Stimulated activated CD8-positive, alpha-beta memory T cell treated with anti-CD3 and anti-CD28 coated beads, Interleukin-4, amount 100 ng/mL, for 1 hour (primary cell): ENCODE results near the gene INTS1.
"Not testable (repeated sequence)": the region's sequence is repeated elsewhere in the genome, so short reads cannot be mapped to it uniquely, and the experiment has no call there.

Experiments used
- DNase-seq, 2 donors: peaks; one replicate each; pipeline ENCODE4 v3.0.0-alpha.2; 2020; ENCODE audit warnings: low read depth in 2 of 2, low spot score in 1 of 2

Gene INTS1

GRCh38 chr7:1531979-1532455 lies 27.8 kb upstream of the INTS1 start:
- no peak for DNase-seq

DNA sequence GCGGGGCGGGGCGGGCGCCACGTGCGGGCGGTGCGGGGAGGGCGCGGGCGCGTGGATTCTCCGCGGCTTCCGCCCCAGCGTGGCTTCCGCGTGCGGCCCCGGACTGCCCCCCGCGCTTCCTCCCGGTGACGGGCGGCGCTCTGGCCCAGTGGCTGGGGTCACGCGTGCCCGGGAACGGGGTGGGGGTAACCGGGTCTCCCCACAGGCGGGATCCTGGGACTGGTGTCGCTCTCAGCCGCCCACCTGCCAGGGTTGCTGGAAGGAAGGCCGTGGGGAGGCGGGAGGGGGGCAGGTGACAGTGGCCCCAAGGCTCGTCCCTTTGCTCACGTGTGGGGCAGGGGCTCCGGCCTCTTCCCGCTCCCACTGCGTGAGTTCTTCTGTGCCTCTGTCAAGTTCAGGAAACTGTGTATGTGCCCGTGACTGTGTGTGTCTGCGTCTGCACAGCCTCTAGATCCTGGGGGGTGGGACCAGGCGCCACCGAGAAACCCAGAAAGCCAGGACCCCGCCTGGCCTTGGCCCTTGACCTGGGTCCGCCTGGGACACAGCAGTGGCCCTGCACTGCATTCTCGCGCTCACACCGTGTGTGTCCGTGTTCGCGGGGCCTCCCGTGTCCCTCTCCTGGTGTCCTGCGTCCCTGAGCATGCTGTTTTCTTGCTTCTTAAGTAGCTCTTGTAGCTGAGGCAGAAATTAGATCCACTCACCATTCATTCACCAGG lies 27.2 kb upstream of the INTS1 start:
- DNase-seq, result no peak

DNA sequence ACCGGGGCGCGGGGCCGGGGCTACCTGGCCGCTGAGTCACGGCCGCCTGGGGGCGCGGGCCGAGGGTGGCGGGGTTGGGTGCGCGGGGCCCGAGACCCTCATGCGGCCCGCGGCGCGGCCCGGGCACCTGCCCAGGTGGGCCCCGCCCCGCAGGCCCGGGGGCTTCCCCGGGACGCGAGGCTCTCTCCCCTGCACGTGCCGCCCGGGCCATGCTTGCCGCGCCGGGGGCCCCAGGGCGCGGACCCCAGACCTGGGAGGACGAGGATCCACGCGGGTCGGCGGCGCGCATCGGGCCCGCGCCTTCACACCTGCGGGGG lies 26.7 kb upstream of the INTS1 start:
- DNase-seq, result no peak

DNA sequence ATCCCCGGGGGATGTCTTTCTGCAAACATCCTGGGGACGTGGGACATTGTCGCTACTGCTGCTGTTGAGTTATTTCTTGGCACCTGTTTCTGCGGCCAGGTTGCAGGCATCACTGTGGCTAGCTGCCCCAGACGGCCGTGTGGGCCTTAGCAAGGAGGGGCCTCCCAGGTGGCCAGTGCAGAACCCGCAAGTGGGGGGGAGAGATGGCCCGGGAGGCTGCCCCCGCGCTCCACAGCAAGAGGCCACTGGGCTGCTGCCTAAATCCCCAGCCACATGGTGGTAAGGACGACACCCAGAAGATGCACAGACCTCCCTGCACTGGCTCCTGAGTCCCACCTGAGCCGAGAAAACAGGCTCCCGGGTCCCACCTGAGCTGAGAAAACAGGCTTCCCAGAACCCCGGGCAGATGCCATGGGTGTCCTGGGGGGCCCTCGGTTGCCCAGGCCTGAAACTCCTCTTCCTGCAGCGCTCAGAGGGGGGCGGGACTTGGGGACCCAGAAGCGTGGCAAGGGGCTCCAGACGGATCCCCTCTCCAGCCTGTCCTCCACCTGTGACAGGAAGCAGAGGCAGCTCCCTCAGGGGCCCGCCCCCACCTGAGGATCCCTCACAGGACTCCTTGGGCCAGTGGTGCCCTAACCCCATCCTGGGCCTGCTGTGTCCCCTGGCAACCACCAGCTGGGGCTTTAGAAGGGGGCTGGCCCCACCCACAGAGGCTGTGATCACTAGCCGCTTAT lies 25.4 kb upstream of the INTS1 start:
- DNase-seq, result no peak

DNA sequence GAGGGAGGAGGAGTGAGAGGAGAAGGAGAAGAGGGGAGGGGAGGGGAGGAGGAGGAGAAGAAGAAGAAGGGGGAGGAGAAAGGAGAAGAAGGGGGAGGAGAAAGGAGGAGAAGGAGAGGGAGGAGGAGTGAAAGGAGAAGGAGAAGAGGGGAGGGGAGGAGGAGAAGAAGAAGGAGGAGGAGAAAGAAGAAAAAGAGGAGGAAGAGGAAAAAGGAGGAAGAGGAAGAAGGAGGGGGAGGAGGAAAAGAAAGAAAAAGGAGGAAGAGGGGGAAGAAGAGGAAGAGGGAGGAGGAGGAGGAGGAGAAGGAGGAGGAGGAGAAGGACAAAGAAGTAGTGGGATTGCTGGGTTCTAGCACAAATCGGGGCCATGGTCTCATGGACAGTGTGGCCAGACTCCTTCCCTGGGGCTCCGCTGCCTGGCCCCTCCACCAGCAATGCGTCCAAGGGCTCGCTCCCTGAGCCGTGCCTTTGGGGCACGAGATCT lies 22.1 kb upstream of the INTS1 start:
- no peak for DNase-seq

DNA sequence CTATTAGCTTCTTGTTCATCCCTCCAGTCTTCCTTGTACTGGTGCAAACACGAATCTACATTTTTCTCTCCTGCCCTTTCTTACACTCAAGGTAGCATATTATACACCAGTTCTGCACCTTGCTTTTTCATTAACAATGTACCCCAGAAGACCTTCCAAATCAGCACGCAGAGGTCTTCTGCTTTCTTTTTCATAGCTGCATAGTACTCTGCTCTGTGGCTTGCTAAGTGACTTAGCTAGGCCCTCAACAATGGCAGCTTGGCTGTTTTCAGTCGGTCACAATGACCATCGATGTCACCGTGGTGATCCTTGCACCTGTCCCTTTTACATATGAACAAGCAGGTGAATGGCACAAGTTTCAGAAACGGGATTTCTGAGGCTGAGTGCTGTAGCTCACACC lies 21.2 kb upstream of the INTS1 start:
- no peak for DNase-seq

DNA sequence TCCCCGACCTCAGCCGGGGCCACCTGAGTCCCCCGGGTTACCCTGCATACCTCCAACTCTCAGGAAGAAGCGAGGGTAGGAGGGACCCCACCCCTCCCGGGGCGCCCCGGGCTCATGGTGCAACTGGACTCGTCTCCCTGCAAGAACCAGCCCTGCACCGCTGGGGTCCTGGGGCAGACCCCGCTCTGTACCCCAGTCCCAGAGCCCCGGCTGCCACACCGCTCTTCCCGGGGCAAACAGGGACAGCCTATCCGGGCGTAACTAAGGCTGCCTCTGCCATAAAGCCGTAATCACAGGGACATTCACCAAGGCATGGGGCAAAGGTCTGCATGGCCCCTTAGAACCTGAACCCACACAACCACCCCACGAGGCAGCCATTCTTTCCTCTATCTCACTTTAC lies 19.7 kb upstream of the INTS1 start:
- DNase-seq, result no peak

GRCh38 chr7:1523208-1523607 lies 19.0 kb upstream of the INTS1 start:
- DNase-seq, result no peak

GRCh38 chr7:1521456-1521855 lies 17.3 kb upstream of the INTS1 start:
- no peak for DNase-seq

DNA sequence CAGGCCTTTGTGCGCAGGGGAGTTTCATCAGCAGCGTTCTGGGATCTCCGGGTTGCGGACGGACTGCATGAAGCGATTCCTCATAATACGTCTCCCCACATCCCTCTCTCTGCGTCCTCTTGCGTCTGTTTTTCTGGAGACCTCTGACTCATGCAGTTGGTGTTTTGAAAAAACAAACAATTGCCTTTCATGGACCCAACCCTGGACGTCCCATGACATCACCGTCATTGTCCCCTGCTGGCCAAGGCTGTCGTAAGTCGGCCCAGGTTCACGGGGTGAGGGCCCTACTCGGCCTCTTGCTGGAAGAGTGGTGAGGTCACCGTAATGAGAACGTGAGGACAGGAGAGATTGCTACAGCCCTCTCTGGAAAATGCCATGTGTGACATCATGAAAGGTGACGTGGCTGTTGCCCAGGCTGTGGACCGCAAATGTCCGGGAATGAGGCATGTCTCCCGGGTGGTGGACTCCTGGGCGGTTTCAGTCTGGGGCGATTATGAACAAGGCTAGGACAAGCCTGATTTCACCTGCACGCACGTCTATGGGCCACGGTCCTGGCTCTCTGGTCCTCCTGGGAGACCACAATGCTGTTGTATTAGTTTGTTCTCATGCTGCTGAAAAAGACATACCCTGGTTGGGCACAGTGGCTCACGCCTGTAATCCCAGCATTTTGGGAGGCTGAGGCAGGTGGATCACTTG lies 16.5 kb upstream of the INTS1 start:
- no peak for DNase-seq

GRCh38 chr7:1519322-1519922 lies 15.2 kb upstream of the INTS1 start:
- DNase-seq, result not testable (repeated sequence)

DNA sequence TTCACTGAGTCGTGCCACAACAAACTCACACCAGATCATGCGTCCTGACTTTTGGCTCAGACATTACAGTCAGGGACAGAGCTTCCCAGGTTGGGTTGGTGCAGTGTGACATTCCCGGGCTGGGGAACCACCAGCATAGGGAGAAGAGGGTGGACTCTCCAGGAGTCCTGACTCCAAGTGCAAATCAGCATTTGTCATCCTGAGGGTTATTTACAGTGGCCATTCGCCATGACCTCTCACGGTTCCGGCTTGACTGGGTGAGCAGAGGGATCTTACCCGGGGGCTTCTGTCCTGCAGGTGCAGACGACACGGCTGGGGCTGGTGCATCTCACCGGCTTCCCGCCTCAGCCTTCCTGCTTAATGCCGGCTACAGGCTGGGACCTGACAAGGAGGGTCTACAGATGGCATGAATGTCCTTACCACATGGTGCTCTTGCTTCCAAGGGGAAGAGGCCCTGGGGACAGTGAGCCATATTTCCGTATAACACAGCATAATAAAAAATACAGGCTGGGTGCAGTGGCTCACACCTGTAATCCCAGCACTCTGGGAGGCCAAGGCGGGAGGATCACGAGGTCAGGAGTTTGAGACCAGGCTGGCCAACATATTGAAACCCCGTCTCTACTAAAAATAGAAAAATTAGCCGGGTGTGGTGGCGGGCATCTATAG lies 12.5 kb upstream of the INTS1 start:
- DNase-seq, result no peak

- not testable (repeated sequence) for DNase-seq
Measured at GRCh38 chr7:1515509-1515967, 11.3 kb upstream of the INTS1 start.

- DNase-seq, result no peak
Measured at GRCh38 chr7:1514995-1515401, 10.8 kb upstream of the INTS1 start.

GRCh38 chr7:1514407-1514806 lies 10.2 kb upstream of the INTS1 start:
- DNase-seq, result no peak

- no peak for DNase-seq
Measured at GRCh38 chr7:1513657-1514095, 9.5 kb upstream of the INTS1 start.

DNA sequence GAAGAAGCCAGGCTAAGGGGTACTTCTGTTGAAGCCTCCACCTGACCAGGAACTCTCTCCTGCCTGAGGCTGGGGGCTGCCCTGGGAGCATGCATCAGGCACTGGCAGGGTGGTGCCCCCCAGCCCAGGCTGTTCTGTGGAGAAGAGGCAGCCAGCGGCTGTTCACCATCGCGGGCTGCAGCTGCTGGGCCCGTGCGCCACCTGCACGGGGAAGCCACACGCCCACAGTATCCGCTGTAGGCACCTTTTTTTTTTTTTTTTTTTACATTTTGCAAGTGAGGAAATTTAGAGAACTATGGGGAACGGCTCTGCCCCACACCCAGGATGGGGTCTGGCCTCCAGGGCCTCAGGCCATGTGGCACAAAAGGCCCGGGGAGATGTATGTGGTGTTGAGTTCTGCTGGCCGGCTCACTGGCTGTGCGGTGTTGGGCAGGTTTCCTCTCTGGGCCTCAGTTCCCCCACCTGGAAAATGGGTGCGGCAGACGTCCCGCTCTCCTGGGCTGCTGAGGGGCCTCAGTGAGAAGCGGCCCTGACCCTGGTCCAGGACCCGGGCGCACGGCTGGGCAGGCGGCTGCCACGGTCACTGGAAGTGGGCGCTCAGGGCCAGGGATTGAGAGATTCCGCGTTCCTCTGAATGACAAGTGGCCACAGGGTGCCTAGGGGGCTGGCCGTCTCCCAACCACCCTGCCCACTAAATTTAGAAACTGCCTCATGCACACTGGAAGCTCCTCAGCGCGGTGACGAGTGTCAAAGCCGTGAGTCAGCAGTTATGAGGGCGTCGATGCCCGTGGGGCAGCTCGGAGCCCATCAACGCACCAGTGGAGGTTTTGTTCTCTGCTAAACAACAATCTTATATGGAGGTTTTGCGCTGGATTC lies 8.8 kb upstream of the INTS1 start:
- no peak for DNase-seq

GRCh38 chr7:1511444-1512422 lies 7.5 kb upstream of the INTS1 start:
- no peak for DNase-seq

GRCh38 chr7:1510780-1511154 lies 6.6 kb upstream of the INTS1 start:
- DNase-seq, result no peak
